Common myeloid progenitor, CD34-positive (primary cell): Measurements from ENCODE around the gene WNK2.

Experiments used
- CTCF ChIA-PET: fragments of 350-600 bp; sonication (Branson Sonifier 250); formaldehyde crosslinking; loops from one replicate; lab custom pipeline; 2021; ENCODE audit warnings: antibody characterized with exemption; lab: Charles Lee
- POLR2A ChIA-PET: fragments of 350-600 bp; sonication (Branson Sonifier 250); formaldehyde crosslinking; loops from one replicate; lab custom pipeline; 2021; ENCODE audit warnings: antibody characterized with exemption; lab: Charles Lee
- DNase-seq, 3 donors: peaks; one replicate each; pipeline versions ENCODE4 v3.0.0 to v3.0.0-alpha.2; 2013
- H3K27ac ChIP-seq, 2 experiments: 1 replicate in 1 of 2; 2 replicates in 1 of 2; pipeline ENCODE4 v1.7.0; 2013; ENCODE audit warnings: inconsistent platforms in 2 of 2, low read length in 2 of 2, mild to moderate bottlenecking in 2 of 2, low read depth in 1 of 2, moderate library complexity in 1 of 2; ENCODE audit not compliant: severe bottlenecking in 2 of 2, insufficient read depth in 1 of 2, poor library complexity in 1 of 2
- H3K27me3 ChIP-seq, 5 experiments: replicated peaks in 2 of 5; 1 replicate in 3 of 5; 2 replicates in 2 of 5; pipeline versions ENCODE4 v1.6.1 to v1.7.0; 2013; ENCODE audit warnings: low read length in 4 of 5, mild to moderate bottlenecking in 2 of 5, moderate library complexity in 2 of 5, inconsistent platforms in 1 of 5; ENCODE audit not compliant: insufficient read depth in 5 of 5, control insufficient read depth in 4 of 5
- H3K36me3 ChIP-seq, 4 experiments: 1 replicate in 2 of 4; 2 replicates in 2 of 4; pipeline versions ENCODE4 v1.6.1 to v1.7.0; 2013; ENCODE audit warnings: low read length in 3 of 4, control low read depth in 1 of 4, mild to moderate bottlenecking in 1 of 4; ENCODE audit not compliant: control insufficient read depth in 4 of 4, insufficient read depth in 4 of 4
- H3K4me1 ChIP-seq, 4 experiments: 1 replicate in 3 of 4; 2 replicates in 1 of 4; pipeline versions ENCODE4 v1.6.1 to v1.7.1; 2013; ENCODE audit warnings: low read length in 3 of 4, mild to moderate bottlenecking in 3 of 4, control low read depth in 1 of 4, inconsistent platforms in 1 of 4, moderate library complexity in 1 of 4; ENCODE audit not compliant: control insufficient read depth in 4 of 4, insufficient read depth in 4 of 4; ENCODE audit errors: control extremely low read depth in 1 of 4
- H3K4me3 ChIP-seq, 7 experiments: 1 replicate in 4 of 7; 2 replicates in 3 of 7; pipeline versions ENCODE4 v1.5.1 to v1.7.0; 2013; ENCODE audit warnings: mild to moderate bottlenecking in 7 of 7, low read length in 6 of 7, moderate library complexity in 6 of 7, inconsistent platforms in 2 of 7, low read depth in 2 of 7, control low read depth in 1 of 7; ENCODE audit not compliant: insufficient read depth in 4 of 7, control insufficient read depth in 1 of 7; ENCODE audit errors: extremely low read depth in 1 of 7
- H3K9me3 ChIP-seq, 5 experiments: 1 replicate in 4 of 5; 2 replicates in 1 of 5; pipeline versions ENCODE4 v1.6.1 to v1.7.1; 2013; ENCODE audit warnings: low read length in 4 of 5, mild to moderate bottlenecking in 2 of 5, inconsistent platforms in 1 of 5, low read depth in 1 of 5, moderate library complexity in 1 of 5; ENCODE audit not compliant: control insufficient read depth in 4 of 5, insufficient read depth in 2 of 5; ENCODE audit errors: control extremely low read depth in 1 of 5
- WGBS: methylation state at CpG from one replicate; pipeline ENCODE4 v1.1.5; 2013; ENCODE audit not compliant: insufficient coverage; 5-methylcytosine and 5-hydroxymethylcytosine counted together

The WNK2 gene

DNA sequence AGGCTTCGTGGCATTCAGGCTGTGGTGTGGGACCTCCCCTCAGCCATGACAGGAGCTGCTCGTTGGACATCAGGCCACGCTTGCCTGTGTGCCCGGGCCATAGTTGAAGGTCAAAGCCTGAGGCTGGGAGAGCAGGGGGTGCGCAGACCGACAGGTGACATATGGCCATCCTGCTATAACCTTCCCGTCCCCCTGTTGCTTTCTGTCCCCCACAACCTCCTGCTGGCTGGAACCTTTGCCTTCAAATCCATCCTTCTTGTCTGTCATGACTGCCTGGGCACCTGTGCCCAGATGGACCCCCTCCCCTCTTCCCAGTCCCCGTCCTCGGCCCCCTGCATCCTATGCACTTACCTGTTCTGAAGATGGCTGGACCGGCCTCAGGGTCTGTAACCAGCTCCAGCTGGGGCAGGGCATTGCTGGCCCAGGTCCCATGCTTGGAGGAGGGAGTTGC is 83.2 kb downstream of the WNK2 start:
- WGBS = 99% methylated on average over 10 of the region's 10 CpGs
- Histone ChIP-seq H3K36me3 (no peaks in the 10 kb centered on the region), H3K9me3 (peaks cover 0 to 12% (median 0%) of the 10 kb centered on the region in 5 experiments), H3K27me3 (peaks cover 0 to 8% (median 0%) of the 10 kb centered on the region in 5 experiments), H3K4me1 (peaks cover 0 to 9% (median 3%) of the 10 kb centered on the region in 4 experiments), H3K27ac (no peak overlapping the region), H3K4me3 (no peak overlapping the region)
- ChIA-PET CTCF (no interaction called here), POLR2A (no interaction called here)
- DNase-seq = no peak

DNA sequence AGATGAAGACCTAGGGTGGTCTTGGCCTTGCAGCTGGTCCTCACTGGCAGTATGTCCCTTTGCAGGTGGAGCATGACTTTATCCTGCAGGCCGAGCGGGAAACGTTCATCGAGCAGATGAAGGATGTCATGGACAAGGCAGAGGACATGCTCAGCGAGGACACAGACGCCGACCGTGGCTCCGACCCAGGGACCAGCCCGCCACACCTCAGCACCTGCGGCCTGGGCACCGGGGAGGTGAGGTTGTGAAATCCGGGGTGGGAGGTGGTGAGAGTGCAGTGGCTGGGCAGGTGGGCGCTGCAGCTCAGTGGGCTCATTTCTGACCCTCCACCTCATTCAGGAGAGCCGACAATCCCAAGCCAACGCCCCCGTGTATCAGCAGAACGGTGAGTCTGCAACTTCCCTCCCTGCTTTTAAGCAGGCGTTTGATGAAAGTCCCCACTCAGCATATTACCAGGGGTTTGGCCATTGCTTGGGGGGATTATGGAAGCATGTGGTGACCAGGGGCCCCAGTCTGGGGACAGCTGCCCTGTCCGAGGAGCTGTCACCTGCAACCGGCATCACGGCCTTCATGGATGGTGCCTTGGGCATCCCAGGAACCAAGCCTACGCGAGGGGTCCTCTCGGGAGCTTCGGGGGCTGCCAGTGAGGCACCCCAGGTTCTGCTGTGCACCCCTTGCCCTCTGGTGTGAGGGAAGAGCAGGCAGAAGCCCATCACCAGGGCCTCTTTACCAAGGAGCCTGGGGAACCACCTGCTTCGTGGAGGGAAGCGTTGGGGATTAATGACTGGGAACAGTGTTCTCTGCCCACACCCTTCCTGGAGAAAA is 84.0 kb downstream of the WNK2 start:
- H3K27ac ChIP-seq = no peak overlapping the region
- peaks cover 0 to 14% (median 1%) of the 10 kb centered on the region in 5 experiments for H3K9me3 ChIP-seq
- H3K27me3 ChIP-seq = peaks cover 0 to 8% (median 0%) of the 10 kb centered on the region in 5 experiments
- CTCF ChIA-PET = no interaction called here
- DNase-seq = no peak
- H3K36me3 ChIP-seq = no peaks in the 10 kb centered on the region
- POLR2A ChIA-PET = no interaction called here
- H3K4me1 ChIP-seq = peaks cover 0 to 9% (median 3%) of the 10 kb centered on the region in 4 experiments
- WGBS = 96% methylated on average over 28 of the region's 28 CpGs
- H3K4me3 ChIP-seq = no peak overlapping the region

DNA sequence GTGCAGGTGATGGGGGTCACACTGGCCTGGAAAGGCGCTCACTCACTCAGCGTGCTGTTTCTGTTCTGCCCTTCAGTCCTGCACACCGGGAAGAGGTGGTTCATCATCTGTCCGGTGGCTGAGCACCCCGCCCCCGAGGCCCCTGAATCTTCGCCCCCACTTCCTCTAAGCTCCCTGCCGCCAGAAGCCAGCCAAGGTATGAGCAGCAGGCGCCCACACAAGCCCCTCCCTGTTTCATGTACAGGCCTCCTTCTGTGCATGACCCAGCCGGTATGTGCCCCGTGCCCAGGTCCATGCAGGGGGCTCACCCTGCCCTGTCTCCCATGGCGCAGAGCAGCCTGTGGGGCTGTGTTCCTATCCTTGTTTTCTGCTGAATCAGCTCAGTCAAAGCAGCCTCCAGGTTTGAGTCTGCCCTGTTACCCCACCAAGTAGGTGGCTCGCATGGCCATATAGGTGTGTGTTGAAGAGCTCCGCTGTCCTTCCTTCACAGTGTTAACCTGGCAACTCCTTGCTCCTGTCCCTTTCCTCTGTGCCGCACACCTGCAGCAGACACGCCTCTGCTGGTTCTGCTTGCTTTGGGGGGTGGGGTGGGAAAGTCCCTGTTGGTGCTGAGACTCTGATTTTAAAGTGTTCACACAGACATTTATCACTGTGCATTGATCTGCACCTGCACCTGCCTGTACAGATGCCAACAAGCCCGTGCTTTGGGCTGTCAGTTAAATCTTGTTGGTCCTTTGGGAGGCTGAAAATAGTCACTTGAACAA is 84.8 kb downstream of the WNK2 start:
- POLR2A ChIA-PET = no interaction called here
- H3K27ac ChIP-seq = no peak overlapping the region
- H3K9me3 ChIP-seq = peaks cover 0 to 17% (median 1%) of the 10 kb centered on the region in 5 experiments
- peak in 2 of 3 donors; percentile 31 to 43 for DNase-seq
- CTCF ChIA-PET = interaction anchor here (1.3 kb wide), 1 partner anchor 11 kb away, joined by 4 read pairs; no protein-coding TSS in a partner anchor
- no peak overlapping the region for H3K4me3 ChIP-seq
- H3K27me3 ChIP-seq = peaks cover 0 to 8% (median 0%) of the 10 kb centered on the region in 5 experiments
- H3K4me1 ChIP-seq = peaks cover 0 to 9% (median 3%) of the 10 kb centered on the region in 4 experiments
- H3K36me3 ChIP-seq = no peaks in the 10 kb centered on the region
- 25% methylated on average over 14 of the region's 17 CpGs for WGBS

DNA sequence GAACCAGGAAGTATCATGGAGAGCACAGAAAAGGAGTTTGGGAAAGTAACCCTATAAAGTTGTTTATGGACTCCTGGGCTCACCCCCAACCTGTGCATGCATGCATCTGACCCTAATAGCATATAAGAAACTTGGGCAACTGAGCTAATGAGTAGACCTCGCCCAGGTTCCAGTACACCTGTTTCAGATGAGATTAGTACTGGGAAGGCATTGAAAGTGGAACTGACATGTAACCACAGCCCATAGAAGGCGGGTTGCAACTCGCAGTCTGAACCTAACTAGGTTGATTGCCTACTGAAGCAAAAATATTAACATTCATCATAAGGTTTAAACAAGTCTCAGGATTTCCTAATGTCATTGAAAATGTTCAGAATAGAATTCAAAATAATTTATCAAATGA is 87.0 kb downstream of the WNK2 start:
- H3K4me3 ChIP-seq = no peak overlapping the region
- H3K4me1 ChIP-seq = peaks cover 0 to 9% (median 3%) of the 10 kb centered on the region in 4 experiments
- no peaks in the 10 kb centered on the region for H3K36me3 ChIP-seq
- peaks cover 0 to 5% (median 3%) of the 10 kb centered on the region in 5 experiments for H3K27me3 ChIP-seq
- ChIA-PET CTCF (no interaction called here), POLR2A (no interaction called here)
- no peak overlapping the region for H3K27ac ChIP-seq
- peaks cover 0 to 21% (median 4%) of the 10 kb centered on the region in 5 experiments for H3K9me3 ChIP-seq
- whole genome bisulfite sequencing = 89% methylated on average over 1 of the region's 3 CpGs
- DNase-seq = no peak

DNA sequence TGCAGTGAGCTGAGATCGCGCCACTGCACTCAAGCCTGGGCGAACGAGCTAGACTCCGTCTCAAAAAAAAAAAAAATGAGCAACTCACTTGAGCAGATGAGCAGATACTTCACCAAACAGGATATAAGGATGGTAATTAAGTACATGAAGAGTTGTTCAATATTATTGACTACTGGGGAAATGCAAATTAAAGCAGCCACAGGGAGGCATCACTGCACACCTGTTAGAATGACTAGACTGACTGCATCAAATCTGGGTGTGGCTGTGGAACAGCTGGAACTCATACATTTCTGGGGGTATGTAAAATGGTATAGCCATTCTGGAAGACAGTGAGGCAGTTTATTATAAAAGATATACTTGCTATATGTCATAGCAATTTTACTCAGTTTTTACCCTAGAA is 93.0 kb downstream of the WNK2 start:
- ChIA-PET POLR2A (no interaction called here), CTCF (interaction anchor here (0.8 kb wide), 1 partner anchor 98 kb away, joined by 3 read pairs; no protein-coding TSS in a partner anchor)
- WGBS = 97% methylated on average over 5 of the region's 5 CpGs

DNA sequence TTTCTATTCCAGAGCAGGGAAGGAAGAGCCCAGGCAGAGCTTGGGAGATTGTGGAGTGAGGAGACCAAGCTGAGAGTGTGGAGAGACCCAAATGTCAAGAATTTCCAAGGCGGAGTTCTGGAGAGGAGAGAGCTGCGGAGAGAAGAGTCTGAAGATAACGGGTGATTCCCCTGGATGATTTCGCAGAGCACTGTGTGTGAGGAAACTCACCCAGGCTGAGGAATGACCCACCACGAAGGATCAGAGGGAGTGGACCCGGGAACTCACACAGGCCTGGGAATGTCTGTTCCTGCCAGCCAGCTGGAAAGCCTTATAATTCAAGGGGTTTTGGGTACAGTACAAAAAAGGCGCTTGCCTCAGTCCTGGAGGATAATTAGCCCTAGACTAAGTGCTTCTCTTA is 94.2 kb downstream of the WNK2 start:
- CTCF ChIA-PET = no interaction called here
- Histone ChIP-seq H3K4me3 (no peak overlapping the region), H3K9me3 (peaks cover 0 to 6% (median 0%) of the 10 kb centered on the region in 5 experiments), H3K27ac (no peak overlapping the region), H3K27me3 (peaks cover 0 to 7% (median 3%) of the 10 kb centered on the region in 5 experiments), H3K36me3 (no peaks in the 10 kb centered on the region), H3K4me1 (no peaks in the 10 kb centered on the region)
- DNase-seq = no peak
- 99% methylated on average over 7 of the region's 7 CpGs for WGBS
- POLR2A ChIA-PET = no interaction called here

More for the DNA sequence above, 93.0 kb downstream of the WNK2 start:
- no peak for DNase-seq
- Histone ChIP-seq H3K4me3 (no peak overlapping the region), H3K27me3 (peaks cover 0 to 7% (median 3%) of the 10 kb centered on the region in 5 experiments), H3K4me1 (no peaks in the 10 kb centered on the region), H3K27ac (no peak overlapping the region), H3K36me3 (no peaks in the 10 kb centered on the region), H3K9me3 (peaks cover 0 to 10% (median 0%) of the 10 kb centered on the region in 5 experiments)
